CD4-positive, alpha-beta T cell treated with Interferon gamma for 1 hour (primary cell): ENCODE measurements around the gene MAG.
A peak's percentile ranks its signal among the peaks of the same experiment; 100 is the strongest.
"Not testable (repeated sequence)": the region's sequence is repeated elsewhere in the genome, so short reads cannot be mapped to it uniquely, and the experiment has no call there.

Experiments
- DNase-seq: peaks from one replicate; pipeline ENCODE4 v3.0.0-alpha.2; 2020

MAG gene

GRCh38 chr19:35347930-35348298 lies 56.0 kb downstream of the MAG start:
- DNase-seq: no peak

- no peak for DNase-seq
These were observed 57.1 kb downstream of the MAG start for GRCh38 chr19:35348911-35349611.

GRCh38 chr19:35349614-35350521 lies 57.9 kb downstream of the MAG start:
- no peak for DNase-seq

- DNase-seq: no peak
These were observed 58.6 kb downstream of the MAG start for GRCh38 chr19:35350591-35350990.

GRCh38 chr19:35351411-35352176 lies 59.6 kb downstream of the MAG start:
- no peak for DNase-seq

GRCh38 chr19:35352177-35352447 lies 60.2 kb downstream of the MAG start:
- DNase-seq: no peak

- DNase-seq: peak; percentile 69
These were observed 60.7 kb downstream of the MAG start for GRCh38 chr19:35352448-35353304.

GRCh38 chr19:35353635-35354034 lies 61.7 kb downstream of the MAG start:
- DNase-seq: peak; percentile 39

GRCh38 chr19:35354898-35355297 lies 62.9 kb downstream of the MAG start:
- no peak for DNase-seq

GRCh38 chr19:35355791-35356460 lies 64.0 kb downstream of the MAG start:
- DNase-seq: no peak

- peak; percentile 75 for DNase-seq
These were observed 66.1 kb downstream of the MAG start, which contains the start of gene FFAR3 for GRCh38 chr19:35357867-35358573. TSS of gene FFAR3 (plus strand) at chr19:35358460. CDS start at chr19:35358891, 431 bp downstream.

- DNase-seq: not testable (repeated sequence)
These were observed 66.9 kb downstream of the MAG start for GRCh38 chr19:35358834-35359233.

GRCh38 chr19:35359395-35359794 lies 67.4 kb downstream of the MAG start:
- DNase-seq: not testable (repeated sequence)

- not testable (repeated sequence) for DNase-seq
These were observed 68.1 kb downstream of the MAG start for GRCh38 chr19:35360081-35360480.

- DNase-seq: no peak
These were observed 69.0 kb downstream of the MAG start for GRCh38 chr19:35360880-35361420.

GRCh38 chr19:35362261-35363000 lies 70.5 kb downstream of the MAG start:
- no peak for DNase-seq

GRCh38 chr19:35363001-35363590 lies 71.1 kb downstream of the MAG start:
- no peak for DNase-seq
